Measurements from ENCODE around the gene KLK14.
A peak's percentile ranks its signal among the peaks of the same experiment; 100 is the strongest.

The KLK14 gene

GRCh38 chr19:51082611-51083010 is at the start of gene KLK14:
KLK14 (minus strand) TSS chr19:51082887; CDS start chr19:51082614, 273 bp downstream.
- no peak within 1 kb of the TSS for H3K4me3 ChIP-seq (ENCODE audit: low read depth in 1 of 2, low read length in 2 of 2)
- H3K36me3 ChIP-seq (ENCODE audit: control insufficient read depth in 1 of 2, insufficient read depth in 2 of 2, low read length in 2 of 2) = no peaks in the 10 kb centered on the region
- no peaks in the 10 kb centered on the region for H3K9me3 ChIP-seq (ENCODE audit: control insufficient read depth in 1 of 2, low read length in 2 of 2)
- H3K9ac ChIP-seq (ENCODE audit: low read depth in 1 of 2, low read length in 2 of 2) = no peak within 1 kb of the TSS
- H3K27ac ChIP-seq (ENCODE audit: low read depth, low read length) = no peak within 1 kb of the TSS
- H3K27me3 ChIP-seq (ENCODE audit: control insufficient read depth in 1 of 2, insufficient read depth in 2 of 2, low read length in 2 of 2) = no peaks in the 10 kb centered on the region
- H3K4me1 ChIP-seq (ENCODE audit: control insufficient read depth in 1 of 2, insufficient read depth in 2 of 2, low read length in 2 of 2) = no peaks in the 10 kb centered on the region

- Histone ChIP-seq H3K27me3 (ENCODE audit: control insufficient read depth in 1 of 2, insufficient read depth in 2 of 2, low read length in 2 of 2) (no peaks in the 10 kb centered on the region), H3K4me1 (ENCODE audit: control insufficient read depth in 1 of 2, insufficient read depth in 2 of 2, low read length in 2 of 2) (peaks cover 0 to 8% of the 10 kb centered on the region in 2 donors), H3K36me3 (ENCODE audit: control insufficient read depth in 1 of 2, insufficient read depth in 2 of 2, low read length in 2 of 2) (no peaks in the 10 kb centered on the region), H3K4me3 (ENCODE audit: low read depth in 1 of 2, low read length in 2 of 2) (no peak overlapping the region), H3K9me3 (ENCODE audit: control insufficient read depth in 1 of 2, low read length in 2 of 2) (no peaks in the 10 kb centered on the region), H3K27ac (ENCODE audit: low read depth, low read length) (no peak overlapping the region), H3K9ac (ENCODE audit: low read depth in 1 of 2, low read length in 2 of 2) (no peak overlapping the region)
Measured at GRCh38 chr19:51131780-51132680, 49.3 kb upstream of the KLK14 start.

GRCh38 chr19:51129716-51130115 is 47.0 kb upstream of the KLK14 start:
- H3K9me3 ChIP-seq (ENCODE audit: control insufficient read depth in 1 of 2, low read length in 2 of 2) = no peaks in the 10 kb centered on the region
- H3K4me3 ChIP-seq (ENCODE audit: low read depth in 1 of 2, low read length in 2 of 2) = no peak overlapping the region
- no peaks in the 10 kb centered on the region for H3K27me3 ChIP-seq (ENCODE audit: control insufficient read depth in 1 of 2, insufficient read depth in 2 of 2, low read length in 2 of 2)
- no peaks in the 10 kb centered on the region for H3K36me3 ChIP-seq (ENCODE audit: control insufficient read depth in 1 of 2, insufficient read depth in 2 of 2, low read length in 2 of 2)
- H3K27ac ChIP-seq (ENCODE audit: low read depth, low read length) = no peak overlapping the region
- no peak overlapping the region for H3K9ac ChIP-seq (ENCODE audit: low read depth in 1 of 2, low read length in 2 of 2)
- H3K4me1 ChIP-seq (ENCODE audit: control insufficient read depth in 1 of 2, insufficient read depth in 2 of 2, low read length in 2 of 2) = peaks cover 0 to 6% of the 10 kb centered on the region in 2 donors

GRCh38 chr19:51128227-51128626 is 45.5 kb upstream of the KLK14 start:
- H3K9me3 ChIP-seq (ENCODE audit: control insufficient read depth in 1 of 2, low read length in 2 of 2) = no peaks in the 10 kb centered on the region
- no peaks in the 10 kb centered on the region for H3K27me3 ChIP-seq (ENCODE audit: control insufficient read depth in 1 of 2, insufficient read depth in 2 of 2, low read length in 2 of 2)
- H3K27ac ChIP-seq (ENCODE audit: low read depth, low read length) = peak overlapping the region; percentile 20
- H3K9ac ChIP-seq (ENCODE audit: low read depth in 1 of 2, low read length in 2 of 2) = no peak overlapping the region
- H3K4me1 ChIP-seq (ENCODE audit: control insufficient read depth in 1 of 2, insufficient read depth in 2 of 2, low read length in 2 of 2) = peaks cover 0 to 6% of the 10 kb centered on the region in 2 donors
- no peaks in the 10 kb centered on the region for H3K36me3 ChIP-seq (ENCODE audit: control insufficient read depth in 1 of 2, insufficient read depth in 2 of 2, low read length in 2 of 2)
- no peak overlapping the region for H3K4me3 ChIP-seq (ENCODE audit: low read depth in 1 of 2, low read length in 2 of 2)

- no peaks in the 10 kb centered on the region for H3K36me3 ChIP-seq (ENCODE audit: control insufficient read depth in 1 of 2, insufficient read depth in 2 of 2, low read length in 2 of 2)
- no peak overlapping the region for H3K9ac ChIP-seq (ENCODE audit: low read depth in 1 of 2, low read length in 2 of 2)
- peaks cover 0 to 6% of the 10 kb centered on the region in 2 donors for H3K4me1 ChIP-seq (ENCODE audit: control insufficient read depth in 1 of 2, insufficient read depth in 2 of 2, low read length in 2 of 2)
- no peak overlapping the region for H3K4me3 ChIP-seq (ENCODE audit: low read depth in 1 of 2, low read length in 2 of 2)
- H3K27me3 ChIP-seq (ENCODE audit: control insufficient read depth in 1 of 2, insufficient read depth in 2 of 2, low read length in 2 of 2) = no peaks in the 10 kb centered on the region
- no peak overlapping the region for H3K27ac ChIP-seq (ENCODE audit: low read depth, low read length)
- H3K9me3 ChIP-seq (ENCODE audit: control insufficient read depth in 1 of 2, low read length in 2 of 2) = no peaks in the 10 kb centered on the region
Measured at GRCh38 chr19:51127755-51128154, 45.1 kb upstream of the KLK14 start.

GRCh38 chr19:51127032-51127431 is 44.3 kb upstream of the KLK14 start:
- no peaks in the 10 kb centered on the region for H3K9me3 ChIP-seq (ENCODE audit: control insufficient read depth in 1 of 2, low read length in 2 of 2)
- H3K36me3 ChIP-seq (ENCODE audit: control insufficient read depth in 1 of 2, insufficient read depth in 2 of 2, low read length in 2 of 2) = no peaks in the 10 kb centered on the region
- H3K27ac ChIP-seq (ENCODE audit: low read depth, low read length) = no peak overlapping the region
- no peaks in the 10 kb centered on the region for H3K27me3 ChIP-seq (ENCODE audit: control insufficient read depth in 1 of 2, insufficient read depth in 2 of 2, low read length in 2 of 2)
- no peak overlapping the region for H3K9ac ChIP-seq (ENCODE audit: low read depth in 1 of 2, low read length in 2 of 2)
- H3K4me1 ChIP-seq (ENCODE audit: control insufficient read depth in 1 of 2, insufficient read depth in 2 of 2, low read length in 2 of 2) = peaks cover 0 to 6% of the 10 kb centered on the region in 2 donors
- H3K4me3 ChIP-seq (ENCODE audit: low read depth in 1 of 2, low read length in 2 of 2) = no peak overlapping the region

GRCh38 chr19:51125421-51126075 is 42.9 kb upstream of the KLK14 start:
- peak overlapping the region in 1 of 2 donors; percentile 8 for H3K4me3 ChIP-seq (ENCODE audit: low read depth in 1 of 2, low read length in 2 of 2)
- no peaks in the 10 kb centered on the region for H3K27me3 ChIP-seq (ENCODE audit: control insufficient read depth in 1 of 2, insufficient read depth in 2 of 2, low read length in 2 of 2)
- no peak overlapping the region for H3K9ac ChIP-seq (ENCODE audit: low read depth in 1 of 2, low read length in 2 of 2)
- H3K36me3 ChIP-seq (ENCODE audit: control insufficient read depth in 1 of 2, insufficient read depth in 2 of 2, low read length in 2 of 2) = no peaks in the 10 kb centered on the region
- peaks cover 0 to 6% of the 10 kb centered on the region in 2 donors for H3K4me1 ChIP-seq (ENCODE audit: control insufficient read depth in 1 of 2, insufficient read depth in 2 of 2, low read length in 2 of 2)
- no peak overlapping the region for H3K27ac ChIP-seq (ENCODE audit: low read depth, low read length)
- no peaks in the 10 kb centered on the region for H3K9me3 ChIP-seq (ENCODE audit: control insufficient read depth in 1 of 2, low read length in 2 of 2)

GRCh38 chr19:51124729-51125128 is 42.0 kb upstream of the KLK14 start, which contains the start of gene SIGLEC9:
SIGLEC9 (plus strand) TSS chr19:51124906; CDS start chr19:51124975, 69 bp downstream.
- Histone ChIP-seq H3K4me3 (ENCODE audit: low read depth in 1 of 2, low read length in 2 of 2) (peak within 1 kb of the TSS in 1 of 2 donors; percentile 8), H3K27ac (ENCODE audit: low read depth, low read length) (no peak within 1 kb of the TSS), H3K36me3 (ENCODE audit: control insufficient read depth in 1 of 2, insufficient read depth in 2 of 2, low read length in 2 of 2) (no peaks in the 10 kb centered on the region), H3K27me3 (ENCODE audit: control insufficient read depth in 1 of 2, insufficient read depth in 2 of 2, low read length in 2 of 2) (no peaks in the 10 kb centered on the region), H3K9me3 (ENCODE audit: control insufficient read depth in 1 of 2, low read length in 2 of 2) (no peaks in the 10 kb centered on the region), H3K4me1 (ENCODE audit: control insufficient read depth in 1 of 2, insufficient read depth in 2 of 2, low read length in 2 of 2) (peaks cover 0 to 6% of the 10 kb centered on the region in 2 donors), H3K9ac (ENCODE audit: low read depth in 1 of 2, low read length in 2 of 2) (no peak within 1 kb of the TSS)

- Histone ChIP-seq H3K27me3 (ENCODE audit: control insufficient read depth in 1 of 2, insufficient read depth in 2 of 2, low read length in 2 of 2) (no peaks in the 10 kb centered on the region), H3K4me3 (ENCODE audit: low read depth in 1 of 2, low read length in 2 of 2) (no peak overlapping the region), H3K27ac (ENCODE audit: low read depth, low read length) (no peak overlapping the region), H3K36me3 (ENCODE audit: control insufficient read depth in 1 of 2, insufficient read depth in 2 of 2, low read length in 2 of 2) (no peaks in the 10 kb centered on the region), H3K9ac (ENCODE audit: low read depth in 1 of 2, low read length in 2 of 2) (no peak overlapping the region), H3K4me1 (ENCODE audit: control insufficient read depth in 1 of 2, insufficient read depth in 2 of 2, low read length in 2 of 2) (peaks cover 0 to 6% of the 10 kb centered on the region in 2 donors), H3K9me3 (ENCODE audit: control insufficient read depth in 1 of 2, low read length in 2 of 2) (no peaks in the 10 kb centered on the region)
Measured at GRCh38 chr19:51124216-51124615, 41.5 kb upstream of the KLK14 start.

GRCh38 chr19:51123802-51124201 is 41.1 kb upstream of the KLK14 start:
- Histone ChIP-seq H3K27ac (ENCODE audit: low read depth, low read length) (no peak overlapping the region), H3K36me3 (ENCODE audit: control insufficient read depth in 1 of 2, insufficient read depth in 2 of 2, low read length in 2 of 2) (no peaks in the 10 kb centered on the region), H3K4me3 (ENCODE audit: low read depth in 1 of 2, low read length in 2 of 2) (no peak overlapping the region), H3K9me3 (ENCODE audit: control insufficient read depth in 1 of 2, low read length in 2 of 2) (no peaks in the 10 kb centered on the region), H3K27me3 (ENCODE audit: control insufficient read depth in 1 of 2, insufficient read depth in 2 of 2, low read length in 2 of 2) (no peaks in the 10 kb centered on the region), H3K4me1 (ENCODE audit: control insufficient read depth in 1 of 2, insufficient read depth in 2 of 2, low read length in 2 of 2) (peaks cover 0 to 5% of the 10 kb centered on the region in 2 donors), H3K9ac (ENCODE audit: low read depth in 1 of 2, low read length in 2 of 2) (no peak overlapping the region)

Measured in duodenal mucosa (tissue), 2 donors.